ENCODE results near the gene NXPH1. TPM values are rescaled to one million over a fixed set of nuclear protein-coding genes. Genes with fewer than 3 reads are reported as not detected.

NXPH1 gene
- total and polyA plus RNA-seq, 9 of the 15 experiments (the other 6 are each of a cell fraction or from before 2014, with no cell fraction given), result 0.16 TPM; not detected in 8

GRCh38 chr7:8615019-8615418 is 181.6 kb downstream of the NXPH1 start (continued):
- TF ChIP-seq MBD1 (CRISPR knock-in tag; IDR thresholded peaks at IDR 0.05) (no peak), E2F4 (CRISPR knock-in tag; IDR thresholded peaks at IDR 0.05; ENCODE audit: low read depth) (no peak), SOX6 (IDR thresholded peaks at IDR 0.05) (no peak), STAT5B (CRISPR knock-in tag; IDR thresholded peaks at IDR 0.05) (no peak), HDAC1 (IDR thresholded peaks at IDR 0.05) (no peak)

- no peaks in the 10 kb centered on the region for H4K20me1 ChIP-seq (replicated peaks; ENCODE audit: control insufficient read depth, insufficient read depth, low read length)
- 0% methylated on average over 1 of the region's 1 CpG for WGBS (ENCODE audit: insufficient coverage, low coverage, missing lambda C conversion rate)
- no peaks in the 10 kb centered on the region for H3K9me1 ChIP-seq (ENCODE audit: control insufficient read depth, insufficient read depth, low read length)
- no peaks in the 10 kb centered on the region for H3K79me2 ChIP-seq (ENCODE audit: control insufficient read depth, insufficient read depth, low read length)
- no peaks in the 10 kb centered on the region for H3K27me3 ChIP-seq (ENCODE audit: control insufficient read depth in 2 of 2, insufficient read depth in 2 of 2, low read length in 2 of 2)
- intact Hi-C loops (cut with micrococcal nuclease) (no loop called here), in situ Hi-C loops (cut with MboI) (no loop called here)
- ChIA-PET POLR2A (no interaction called here), CTCF (ENCODE audit: low intra/inter-chr PET ratio) (no interaction called here)
- H3K9ac ChIP-seq (ENCODE audit: insufficient read depth in 1 of 2, low read depth in 2 of 2, low read length in 2 of 2), result no peak overlapping the region
- H3K4me2 ChIP-seq (ENCODE audit: insufficient read depth, low read length), result no peak overlapping the region
- no peak overlapping the region for H3K27ac ChIP-seq (ENCODE audit: extremely low read depth, low read depth, low read length)
- no peak overlapping the region for H3K4me3 ChIP-seq
- BruUV-seq (replicated peaks), result no TSS peak
- no peak for DNase-seq (ENCODE audit: extremely low read depth in 1 of 4, low spot score in 3 of 4)
- no peaks in the 10 kb centered on the region for H3K4me1 ChIP-seq (replicated peaks in 1 of 2; ENCODE audit: control insufficient read depth in 2 of 2, insufficient read depth in 2 of 2, low read length in 2 of 2)
- no peaks in the 10 kb centered on the region for H3K36me3 ChIP-seq (ENCODE audit: control insufficient read depth, insufficient read depth, low read length)
- no peak for FAIRE-seq
- H3K9me3 ChIP-seq (replicated peaks; ENCODE audit: control insufficient read depth, insufficient read depth, low read depth, low read length), result no peaks in the 10 kb centered on the region
- ATAC-seq, result no peak
- no peak overlapping the region for H2AFZ ChIP-seq (ENCODE audit: low read depth, low read length)
- no peak for TF ChIP-seq ZNF778 (CRISPR knock-in tag; IDR thresholded peaks at IDR 0.05)
- no peak for TF ChIP-seq ZBTB49 (CRISPR knock-in tag; IDR thresholded peaks at IDR 0.05; ENCODE audit: borderline replicate concordance)
- TF ChIP-seq SRSF3 (IDR thresholded peaks at IDR 0.05; ENCODE audit: insufficient read depth, low read length), result no peak
- TF ChIP-seq HES1 (IDR thresholded peaks at IDR 0.05; ENCODE audit: low read depth), result no peak
- no peak for TF ChIP-seq SETDB1 (IDR thresholded peaks at IDR 0.05; ENCODE audit: low read length)
- TF ChIP-seq ZNF589 (CRISPR knock-in tag; IDR thresholded peaks at IDR 0.05; ENCODE audit: low read depth), result no peak
- no peak for TF ChIP-seq TAF1 (IDR thresholded peaks at IDR 0.05; ENCODE audit: control insufficient read depth, extremely low read depth, insufficient read depth, low read length, severe bottlenecking)
- no peak for TF ChIP-seq MECOM (CRISPR knock-in tag; IDR thresholded peaks at IDR 0.05)
- no peak for TF ChIP-seq HMG20B (CRISPR knock-in tag; IDR thresholded peaks at IDR 0.05)
- TF ChIP-seq SMAD1 (IDR thresholded peaks at IDR 0.05; ENCODE audit: low read depth, low read length, partially characterized antibody), result no peak
Observed at GRCh38 chr7:8618441-8619070, 185.1 kb downstream of the NXPH1 start.
